ENCODE measurements around the gene HOXB6.

DNA sequence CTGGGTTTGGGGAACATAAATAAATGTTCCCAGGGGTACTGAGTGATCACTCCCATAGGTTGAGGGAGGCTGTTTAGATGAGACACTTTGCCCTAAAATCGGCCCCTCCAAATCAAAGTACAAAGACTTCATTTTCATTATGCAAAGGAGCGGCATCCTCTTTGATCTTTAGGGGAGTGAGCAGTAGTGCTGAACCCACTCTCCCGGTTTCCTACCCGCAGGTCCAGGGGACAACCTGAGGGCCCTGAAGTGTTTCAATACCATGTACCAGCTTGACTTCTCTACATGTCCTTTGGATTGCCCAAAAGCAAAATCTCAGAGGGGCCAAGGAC lies 3.6 kb downstream of the HOXB6 start:
- no peak for TF ChIP-seq EZH2 (IDR thresholded peaks at IDR 0.05; ENCODE audit: borderline replicate concordance, low read depth, low read length, severe bottlenecking)
- TF ChIP-seq CTCF (IDR thresholded peaks at IDR 0.05; ENCODE audit: borderline replicate concordance, extremely low read depth, low read length, poor library complexity, severe bottlenecking) = no peak

Data from DND-41 (cell line).